ENCODE data around the gene SIM1.

SIM1 gene

GRCh38 chr6:100346828-100347227 lies 117.9 kb downstream of the SIM1 start:
- H3K36me3 ChIP-seq (ENCODE audit: insufficient read depth, low read length), result no peaks in the 10 kb centered on the region
- H3K27ac ChIP-seq (ENCODE audit: low read depth, low read length), result peak overlapping the region; percentile 84
- H3K4me1 ChIP-seq (ENCODE audit: control insufficient read depth, insufficient read depth, low read length, unreplicated experiment), result peaks cover 51% of the 10 kb centered on the region
- H2AFZ ChIP-seq (ENCODE audit: low read length, unreplicated experiment), result peak overlapping the region; percentile 87
- no peaks in the 10 kb centered on the region for H3K27me3 ChIP-seq (ENCODE audit: insufficient read depth, low read length)
- no peaks in the 10 kb centered on the region for H3K79me2 ChIP-seq (ENCODE audit: control insufficient read depth, insufficient read depth, low read length, unreplicated experiment)
- H3K4me3 ChIP-seq (ENCODE audit: low read depth, low read length), result peak overlapping the region; percentile 67

- Histone ChIP-seq H3K4me3 (ENCODE audit: low read depth, low read length) (peak overlapping the region; percentile 67), H3K27me3 (ENCODE audit: insufficient read depth, low read length) (no peaks in the 10 kb centered on the region), H2AFZ (ENCODE audit: low read length, unreplicated experiment) (peak overlapping the region; percentile 9), H3K36me3 (ENCODE audit: insufficient read depth, low read length) (no peaks in the 10 kb centered on the region), H3K79me2 (ENCODE audit: control insufficient read depth, insufficient read depth, low read length, unreplicated experiment) (no peaks in the 10 kb centered on the region), H3K4me1 (ENCODE audit: control insufficient read depth, insufficient read depth, low read length, unreplicated experiment) (peaks cover 51% of the 10 kb centered on the region), H3K27ac (ENCODE audit: low read depth, low read length) (peak overlapping the region; percentile 84)
Observed at GRCh38 chr6:100346203-100346602, 118.5 kb downstream of the SIM1 start.

GRCh38 chr6:100344761-100345160 lies 120.0 kb downstream of the SIM1 start:
- Histone ChIP-seq H2AFZ (ENCODE audit: low read length, unreplicated experiment) (peak overlapping the region; percentile 77), H3K27me3 (ENCODE audit: insufficient read depth, low read length) (no peaks in the 10 kb centered on the region), H3K4me3 (ENCODE audit: low read depth, low read length) (no peak overlapping the region), H3K36me3 (ENCODE audit: insufficient read depth, low read length) (no peaks in the 10 kb centered on the region), H3K4me1 (ENCODE audit: control insufficient read depth, insufficient read depth, low read length, unreplicated experiment) (peaks cover 51% of the 10 kb centered on the region), H3K27ac (ENCODE audit: low read depth, low read length) (peak overlapping the region; percentile 10; the same call in 1 of the 2 replicates), H3K79me2 (ENCODE audit: control insufficient read depth, insufficient read depth, low read length, unreplicated experiment) (no peaks in the 10 kb centered on the region)

GRCh38 chr6:100344321-100344720 lies 120.4 kb downstream of the SIM1 start:
- Histone ChIP-seq H3K4me1 (ENCODE audit: control insufficient read depth, insufficient read depth, low read length, unreplicated experiment) (peaks cover 51% of the 10 kb centered on the region), H3K27ac (ENCODE audit: low read depth, low read length) (peak overlapping the region; percentile 5), H3K27me3 (ENCODE audit: insufficient read depth, low read length) (no peaks in the 10 kb centered on the region), H3K4me3 (ENCODE audit: low read depth, low read length) (no peak overlapping the region), H3K36me3 (ENCODE audit: insufficient read depth, low read length) (no peaks in the 10 kb centered on the region), H3K79me2 (ENCODE audit: control insufficient read depth, insufficient read depth, low read length, unreplicated experiment) (no peaks in the 10 kb centered on the region), H2AFZ (ENCODE audit: low read length, unreplicated experiment) (no peak overlapping the region)

- Histone ChIP-seq H3K4me1 (ENCODE audit: control insufficient read depth, insufficient read depth, low read length, unreplicated experiment) (peaks cover 50% of the 10 kb centered on the region), H3K4me3 (ENCODE audit: low read depth, low read length) (no peak overlapping the region), H3K27me3 (ENCODE audit: insufficient read depth, low read length) (no peaks in the 10 kb centered on the region), H3K27ac (ENCODE audit: low read depth, low read length) (peak overlapping the region; percentile 5), H2AFZ (ENCODE audit: low read length, unreplicated experiment) (peak overlapping the region; percentile 63), H3K79me2 (ENCODE audit: control insufficient read depth, insufficient read depth, low read length, unreplicated experiment) (no peaks in the 10 kb centered on the region), H3K36me3 (ENCODE audit: insufficient read depth, low read length) (no peaks in the 10 kb centered on the region)
Observed at GRCh38 chr6:100343316-100344077, 121.2 kb downstream of the SIM1 start.

GRCh38 chr6:100342830-100343229 lies 121.9 kb downstream of the SIM1 start:
- Histone ChIP-seq H3K4me1 (ENCODE audit: control insufficient read depth, insufficient read depth, low read length, unreplicated experiment) (peaks cover 44% of the 10 kb centered on the region), H3K36me3 (ENCODE audit: insufficient read depth, low read length) (no peaks in the 10 kb centered on the region), H3K27me3 (ENCODE audit: insufficient read depth, low read length) (no peaks in the 10 kb centered on the region), H3K27ac (ENCODE audit: low read depth, low read length) (no peak overlapping the region), H3K79me2 (ENCODE audit: control insufficient read depth, insufficient read depth, low read length, unreplicated experiment) (no peaks in the 10 kb centered on the region), H2AFZ (ENCODE audit: low read length, unreplicated experiment) (no peak overlapping the region), H3K4me3 (ENCODE audit: low read depth, low read length) (no peak overlapping the region)

- Histone ChIP-seq H3K4me1 (ENCODE audit: control insufficient read depth, insufficient read depth, low read length, unreplicated experiment) (peaks cover 27% of the 10 kb centered on the region), H2AFZ (ENCODE audit: low read length, unreplicated experiment) (no peak overlapping the region), H3K27me3 (ENCODE audit: insufficient read depth, low read length) (no peaks in the 10 kb centered on the region), H3K27ac (ENCODE audit: low read depth, low read length) (no peak overlapping the region), H3K79me2 (ENCODE audit: control insufficient read depth, insufficient read depth, low read length, unreplicated experiment) (no peaks in the 10 kb centered on the region), H3K4me3 (ENCODE audit: low read depth, low read length) (no peak overlapping the region), H3K36me3 (ENCODE audit: insufficient read depth, low read length) (no peaks in the 10 kb centered on the region)
Observed at GRCh38 chr6:100339574-100340255, 125.0 kb downstream of the SIM1 start.

GRCh38 chr6:100338090-100338489 lies 126.6 kb downstream of the SIM1 start:
- Histone ChIP-seq H3K27me3 (ENCODE audit: insufficient read depth, low read length) (no peaks in the 10 kb centered on the region), H3K4me3 (ENCODE audit: low read depth, low read length) (no peak overlapping the region), H2AFZ (ENCODE audit: low read length, unreplicated experiment) (no peak overlapping the region), H3K27ac (ENCODE audit: low read depth, low read length) (no peak overlapping the region), H3K79me2 (ENCODE audit: control insufficient read depth, insufficient read depth, low read length, unreplicated experiment) (no peaks in the 10 kb centered on the region), H3K36me3 (ENCODE audit: insufficient read depth, low read length) (no peaks in the 10 kb centered on the region), H3K4me1 (ENCODE audit: control insufficient read depth, insufficient read depth, low read length, unreplicated experiment) (peaks cover 13% of the 10 kb centered on the region)

GRCh38 chr6:100336876-100337275 lies 127.8 kb downstream of the SIM1 start:
- Histone ChIP-seq H3K4me3 (ENCODE audit: low read depth, low read length) (no peak overlapping the region), H2AFZ (ENCODE audit: low read length, unreplicated experiment) (no peak overlapping the region), H3K36me3 (ENCODE audit: insufficient read depth, low read length) (no peaks in the 10 kb centered on the region), H3K27me3 (ENCODE audit: insufficient read depth, low read length) (no peaks in the 10 kb centered on the region), H3K4me1 (ENCODE audit: control insufficient read depth, insufficient read depth, low read length, unreplicated experiment) (peaks cover 9% of the 10 kb centered on the region), H3K27ac (ENCODE audit: low read depth, low read length) (no peak overlapping the region), H3K79me2 (ENCODE audit: control insufficient read depth, insufficient read depth, low read length, unreplicated experiment) (no peaks in the 10 kb centered on the region)

GRCh38 chr6:100335991-100336390 lies 128.7 kb downstream of the SIM1 start:
- Histone ChIP-seq H3K27ac (ENCODE audit: low read depth, low read length) (no peak overlapping the region), H2AFZ (ENCODE audit: low read length, unreplicated experiment) (no peak overlapping the region), H3K36me3 (ENCODE audit: insufficient read depth, low read length) (no peaks in the 10 kb centered on the region), H3K27me3 (ENCODE audit: insufficient read depth, low read length) (no peaks in the 10 kb centered on the region), H3K4me1 (ENCODE audit: control insufficient read depth, insufficient read depth, low read length, unreplicated experiment) (peaks cover 9% of the 10 kb centered on the region), H3K4me3 (ENCODE audit: low read depth, low read length) (no peak overlapping the region), H3K79me2 (ENCODE audit: control insufficient read depth, insufficient read depth, low read length, unreplicated experiment) (no peaks in the 10 kb centered on the region)

Data from ACC112 (cell line).